Measurements from ENCODE around the gene AKT3.
"Not testable (repeated sequence)": the region's sequence is repeated elsewhere in the genome, so short reads cannot be mapped to it uniquely, and the experiment has no call there.

AKT3 gene

GRCh38 chr1:243772361-243773050, 77.5 kb downstream of the AKT3 start:
- not testable (repeated sequence) for DNase-seq

- no peak for DNase-seq
These were observed 79.2 kb downstream of the AKT3 start for GRCh38 chr1:243770860-243771259.

GRCh38 chr1:243765676-243766075, 84.4 kb downstream of the AKT3 start:
- DNase-seq, result peak; percentile 21

- no peak for DNase-seq
These were observed 86.2 kb downstream of the AKT3 start for GRCh38 chr1:243763806-243764205.

GRCh38 chr1:243758647-243759046, 91.4 kb downstream of the AKT3 start:
- DNase-seq, result no peak

GRCh38 chr1:243756529-243756928, 93.5 kb downstream of the AKT3 start:
- DNase-seq, result no peak

GRCh38 chr1:243754348-243754747, 95.7 kb downstream of the AKT3 start:
- DNase-seq, result peak; percentile 63

- DNase-seq, result no peak
These were observed 98.5 kb downstream of the AKT3 start for GRCh38 chr1:243751506-243751905.

GRCh38 chr1:243748706-243749283, 101.2 kb downstream of the AKT3 start:
- peak; percentile 93 for DNase-seq

GRCh38 chr1:243748227-243748626, 101.8 kb downstream of the AKT3 start:
- peak; percentile 34 for DNase-seq

- DNase-seq, result peak; percentile 68
These were observed 103.3 kb downstream of the AKT3 start for GRCh38 chr1:243746751-243747150.

GRCh38 chr1:243745356-243745755, 104.7 kb downstream of the AKT3 start:
- DNase-seq, result no peak

- no peak for DNase-seq
These were observed 107.2 kb downstream of the AKT3 start for GRCh38 chr1:243742819-243743218.

- no peak for DNase-seq
These were observed 109.6 kb downstream of the AKT3 start for GRCh38 chr1:243740255-243740999.

GRCh38 chr1:243739335-243740003, 110.6 kb downstream of the AKT3 start:
- DNase-seq, result no peak

- DNase-seq, result no peak
These were observed 112.0 kb downstream of the AKT3 start for GRCh38 chr1:243738020-243738419.

GRCh38 chr1:243735457-243735856, 114.6 kb downstream of the AKT3 start:
- no peak for DNase-seq

GRCh38 chr1:243734308-243734695, 115.7 kb downstream of the AKT3 start:
- no peak for DNase-seq

- DNase-seq, result no peak
These were observed 116.3 kb downstream of the AKT3 start for GRCh38 chr1:243733670-243734307.

GRCh38 chr1:243732637-243733036, 117.4 kb downstream of the AKT3 start:
- peak; percentile 91 for DNase-seq

GRCh38 chr1:243731974-243732625, 117.9 kb downstream of the AKT3 start:
- DNase-seq, result peak; percentile 66

GRCh38 chr1:243731301-243731891, 118.6 kb downstream of the AKT3 start:
- peak; percentile 51 for DNase-seq

All from NCI-H69 (cell line).